Chondrocyte (in vitro differentiated cells): ENCODE data around the gene L1CAM. TPM values are rescaled to one million over a fixed set of nuclear protein-coding genes. Genes with fewer than 3 reads are reported as not detected.
A peak's percentile ranks its signal among the peaks of the same experiment; 100 is the strongest.

Experiments used
- DNase-seq: peaks from one replicate; pipeline ENCODE4 v3.0.0; 2021; ENCODE audit warnings: mixed read lengths, low spot score
- H3K27ac Mint-ChIP-seq: one replicate; pipeline ENCODE4 v1.8.0; 2021; ENCODE audit warnings: mild to moderate bottlenecking, moderate library complexity, mixed read lengths; ENCODE audit not compliant: unreplicated experiment
- H3K27me3 Mint-ChIP-seq: 2 replicates; pipeline ENCODE4 v1.8.0; 2021; ENCODE audit warnings: low read depth, mixed read lengths
- H3K36me3 Mint-ChIP-seq: 2 replicates; pipeline ENCODE4 v1.8.0; 2021; ENCODE audit warnings: low read depth, mixed read lengths
- H3K4me1 Mint-ChIP-seq: 2 replicates; pipeline ENCODE4 v1.8.0; 2021; ENCODE audit warnings: low read depth, mild to moderate bottlenecking, mixed read lengths
- H3K4me3 Mint-ChIP-seq: one replicate; pipeline ENCODE4 v1.8.0; 2021; ENCODE audit warnings: mild to moderate bottlenecking, moderate library complexity, mixed read lengths; ENCODE audit not compliant: unreplicated experiment
- H3K9me3 Mint-ChIP-seq: 2 replicates; pipeline ENCODE4 v1.8.0; 2021; ENCODE audit warnings: low read depth, mixed read lengths
- total RNA-seq: library from RNA; stranded (reverse); gene quantifications from 3 replicates; pipeline ENCODE4 v1.2.1, GENCODE V29; 2021
- TF ChIP-seq, protein P1 (sequence below): fragments of 200-600 bp; sonication (generic); IDR thresholded peaks from 2 replicates; pipeline ENCODE4 v1.5.0; 2021; ENCODE audit warnings: antibody characterized with exemption, mild to moderate bottlenecking, moderate library complexity

The L1CAM gene
- total RNA-seq, 1 donor from 2014 or later = 2.5 TPM

DNA sequence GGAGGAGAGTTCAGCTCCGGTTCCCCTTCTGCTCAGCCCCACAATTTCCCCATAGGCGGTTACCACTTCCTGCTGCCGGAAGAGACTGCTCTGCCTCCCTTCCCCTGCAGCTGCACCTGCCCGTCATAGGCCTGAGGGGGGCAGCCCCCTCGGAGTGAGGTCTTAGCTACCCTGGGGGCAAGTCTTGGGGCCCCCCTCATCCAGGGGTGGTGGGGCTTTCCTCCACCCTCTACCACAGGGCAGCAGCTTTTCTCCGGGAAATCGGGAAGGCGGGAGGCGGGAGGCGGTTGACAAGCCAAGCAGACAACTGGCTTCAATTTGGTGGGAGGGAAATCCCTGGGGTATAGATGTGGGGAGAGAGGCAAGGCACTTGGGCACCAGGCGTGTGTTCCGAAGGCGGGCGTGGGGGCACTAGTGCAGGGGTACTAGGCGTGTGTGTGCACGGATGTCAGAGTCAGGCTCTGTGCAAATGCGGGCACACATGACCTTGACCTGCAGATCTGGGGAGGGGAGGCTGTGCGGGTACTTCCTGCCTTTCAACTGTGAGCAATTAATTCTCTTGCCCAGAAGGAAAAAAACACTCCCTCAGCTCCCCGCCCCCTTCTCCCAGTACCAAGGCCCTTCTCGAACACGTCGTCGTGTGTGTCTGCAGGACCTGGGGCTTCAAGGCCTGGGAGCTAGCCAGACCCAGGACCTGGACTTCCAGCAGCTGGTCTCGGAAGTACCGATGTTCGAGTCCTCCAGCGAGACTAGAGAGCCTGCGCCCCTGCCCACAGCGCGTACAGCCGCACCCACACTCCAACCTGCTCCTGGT, 41.1 kb upstream of the L1CAM start:
- Mint-ChIP-seq H3K4me1 (peaks cover 27% of the 10 kb centered on the region), H3K27ac (peak overlapping the region; percentile 86), H3K9me3 (no peaks in the 10 kb centered on the region), H3K27me3 (no peaks in the 10 kb centered on the region), H3K36me3 (peaks cover 4% of the 10 kb centered on the region), H3K4me3 (peak overlapping the region; percentile 77)
- TF ChIP-seq, protein P1, sequence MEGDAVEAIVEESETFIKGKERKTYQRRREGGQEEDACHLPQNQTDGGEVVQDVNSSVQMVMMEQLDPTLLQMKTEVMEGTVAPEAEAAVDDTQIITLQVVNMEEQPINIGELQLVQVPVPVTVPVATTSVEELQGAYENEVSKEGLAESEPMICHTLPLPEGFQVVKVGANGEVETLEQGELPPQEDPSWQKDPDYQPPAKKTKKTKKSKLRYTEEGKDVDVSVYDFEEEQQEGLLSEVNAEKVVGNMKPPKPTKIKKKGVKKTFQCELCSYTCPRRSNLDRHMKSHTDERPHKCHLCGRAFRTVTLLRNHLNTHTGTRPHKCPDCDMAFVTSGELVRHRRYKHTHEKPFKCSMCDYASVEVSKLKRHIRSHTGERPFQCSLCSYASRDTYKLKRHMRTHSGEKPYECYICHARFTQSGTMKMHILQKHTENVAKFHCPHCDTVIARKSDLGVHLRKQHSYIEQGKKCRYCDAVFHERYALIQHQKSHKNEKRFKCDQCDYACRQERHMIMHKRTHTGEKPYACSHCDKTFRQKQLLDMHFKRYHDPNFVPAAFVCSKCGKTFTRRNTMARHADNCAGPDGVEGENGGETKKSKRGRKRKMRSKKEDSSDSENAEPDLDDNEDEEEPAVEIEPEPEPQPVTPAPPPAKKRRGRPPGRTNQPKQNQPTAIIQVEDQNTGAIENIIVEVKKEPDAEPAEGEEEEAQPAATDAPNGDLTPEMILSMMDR = no peak
- DNase-seq = no peak

- no peak for DNase-seq
- Mint-ChIP-seq H3K36me3 (peaks cover 3% of the 10 kb centered on the region), H3K4me1 (peaks cover 27% of the 10 kb centered on the region), H3K9me3 (no peaks in the 10 kb centered on the region), H3K27ac (no peak overlapping the region), H3K27me3 (no peaks in the 10 kb centered on the region), H3K4me3 (no peak overlapping the region)
- TF ChIP-seq, protein P1 = no peak
Observed at GRCh38 chrX:153926552-153926857, 40.5 kb upstream of the L1CAM start.

DNA sequence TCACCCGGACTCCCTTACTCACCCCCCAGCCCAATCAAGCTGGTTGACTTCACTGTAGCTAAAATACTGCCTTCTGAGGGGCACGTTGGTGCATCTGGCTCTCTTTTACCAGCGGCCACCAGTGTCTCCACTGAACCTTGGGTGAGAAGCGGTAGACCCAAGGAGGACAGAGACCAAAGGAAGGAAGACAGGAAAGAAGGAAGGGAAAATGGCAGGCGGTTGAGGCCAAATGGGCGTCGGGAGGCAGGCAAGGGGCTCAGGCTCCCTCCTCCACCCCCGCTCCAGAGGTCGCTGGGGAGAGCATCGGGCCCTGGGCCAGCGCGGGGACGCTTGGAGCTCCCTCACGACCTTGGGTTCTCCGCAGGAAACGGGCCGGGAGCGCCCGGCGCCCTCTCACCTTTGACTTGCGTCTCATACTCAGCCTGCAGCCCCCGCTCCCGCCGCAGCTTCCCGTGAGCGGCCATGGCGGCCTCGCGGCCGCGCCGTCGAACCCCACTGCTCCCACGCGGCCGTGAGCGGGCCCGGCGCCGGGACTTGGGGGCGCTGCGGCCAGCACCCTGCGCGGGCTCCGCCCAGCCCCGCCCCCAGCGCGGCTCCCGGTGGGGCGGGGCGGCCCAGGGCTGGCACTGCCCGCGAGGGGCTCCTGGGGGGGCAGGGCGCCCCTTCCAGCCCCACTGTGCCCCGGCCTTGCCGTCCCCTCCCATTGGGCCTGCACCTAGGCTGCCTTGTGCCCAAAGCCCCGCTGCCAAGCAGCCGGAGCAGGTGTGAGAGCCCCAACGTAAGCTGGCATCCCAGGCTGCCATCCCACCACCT, 40.0 kb upstream of the L1CAM start, which contains the start of gene ARHGAP4:
TSS of gene ARHGAP4 (minus strand) at position 526 of the 813 bp plus-strand sequence. CDS start at position 464, 62 bp downstream.
- peaks cover 24% of the 10 kb centered on the region for H3K4me1 Mint-ChIP-seq
- H3K36me3 Mint-ChIP-seq = no peaks in the 10 kb centered on the region
- peak within 1 kb of the TSS; percentile 77 for H3K4me3 Mint-ChIP-seq
- H3K27ac Mint-ChIP-seq = peak within 1 kb of the TSS; percentile 54
- H3K27me3 Mint-ChIP-seq = no peaks in the 10 kb centered on the region
- no peak for DNase-seq
- H3K9me3 Mint-ChIP-seq = no peaks in the 10 kb centered on the region
- TF ChIP-seq, protein P1 = no peak

DNA sequence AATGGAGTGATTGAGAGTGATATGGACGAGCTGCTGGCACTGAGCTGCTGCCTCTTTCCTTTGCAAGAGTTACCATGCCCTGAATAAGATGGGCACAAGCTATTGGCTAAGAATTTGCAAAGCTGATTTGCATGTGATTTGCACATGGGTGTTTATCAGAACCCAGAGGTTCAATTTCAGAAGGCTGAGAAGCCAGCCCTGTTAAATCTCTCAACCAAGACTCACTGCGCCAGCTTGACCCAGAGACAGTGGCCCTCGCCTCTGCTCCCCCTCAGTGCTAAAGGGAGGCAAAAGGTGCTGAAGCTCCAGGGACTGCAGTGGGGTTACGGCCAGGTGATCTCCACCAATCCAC, 39.4 kb upstream of the L1CAM start:
- H3K9me3 Mint-ChIP-seq = no peaks in the 10 kb centered on the region
- H3K36me3 Mint-ChIP-seq = no peaks in the 10 kb centered on the region
- no peak overlapping the region for H3K4me3 Mint-ChIP-seq
- TF ChIP-seq, protein P1 = no peak
- no peak overlapping the region for H3K27ac Mint-ChIP-seq
- no peaks in the 10 kb centered on the region for H3K27me3 Mint-ChIP-seq
- DNase-seq = no peak
- peaks cover 24% of the 10 kb centered on the region for H3K4me1 Mint-ChIP-seq

- Mint-ChIP-seq H3K27ac (no peak overlapping the region), H3K4me3 (no peak overlapping the region), H3K27me3 (no peaks in the 10 kb centered on the region)
Observed at GRCh38 chrX:153924149-153924861, 38.3 kb upstream of the L1CAM start.

More at GRCh38 chrX:153924149-153924861, 38.3 kb upstream of the L1CAM start:
- TF ChIP-seq, protein P1 = peak; percentile 44
- Mint-ChIP-seq H3K4me1 (peaks cover 23% of the 10 kb centered on the region), H3K9me3 (no peaks in the 10 kb centered on the region), H3K36me3 (no peaks in the 10 kb centered on the region)
- DNase-seq = no peak
